SK-N-MC (cell line): ENCODE data around the gene RNF187.

Experiments used
- EZH2 ChIP-seq: fragments of 200-600 bp; sonication (generic); IDR thresholded peaks from one replicate; pipeline ENCODE4 v1.6.1; 2017; ENCODE audit warnings: antibody characterized with exemption
- FOXP2 ChIP-seq: optimal IDR thresholded peaks from 2 replicates; pipeline ENCODE3; 2011; ENCODE audit warnings: mild to moderate bottlenecking, moderate library complexity; ENCODE audit not compliant: insufficient read depth; ENCODE audit errors: extremely low read length, control extremely low read depth
- POLR2AphosphoS5 ChIP-seq: IDR thresholded peaks from 2 replicates; pipeline ENCODE4 v1.6.1; 2012; ENCODE audit warnings: mild to moderate bottlenecking, low read depth, low read length, borderline replicate concordance

- no peak for TF ChIP-seq EZH2
- no peak for TF ChIP-seq POLR2AphosphoS5
- TF ChIP-seq FOXP2 = no peak
These were observed 38.8 kb upstream of the RNF187 start for GRCh38 chr1:228448372-228448771.
